Smooth muscle cell (in vitro differentiated cells): ENCODE results near the gene ECHS1. TPM values are rescaled to one million over a fixed set of nuclear protein-coding genes. Genes with fewer than 3 reads are reported as not detected.
A peak's percentile ranks its signal among the peaks of the same experiment; 100 is the strongest.

ENCODE experiments used
- DNase-seq: peaks from one replicate; lab custom pipeline; 2025; ENCODE audit not compliant: unreplicated experiment; lab: John Stamatoyannopoulos, UW
- H2AFZ ChIP-seq: fragments of 200-600 bp; sonication (generic); 2 replicates; pipeline ENCODE4 v1.6.0; 2016; ENCODE audit warnings: antibody characterized with exemption, low read depth, mild to moderate bottlenecking
- H3F3A ChIP-seq: fragments of 200-600 bp; sonication (generic); 2 replicates; pipeline ENCODE4 v1.6.0; 2017; ENCODE audit warnings: antibody characterized with exemption, low read depth
- H3K27ac ChIP-seq: fragments of 200-600 bp; sonication (generic); 2 replicates; pipeline ENCODE4 v1.5.1; 2016; ENCODE audit warnings: low read depth, mild to moderate bottlenecking
- H3K27me3 ChIP-seq: fragments of 200-600 bp; sonication (generic); 2 replicates; pipeline ENCODE4 v1.6.1; 2016; ENCODE audit warnings: low read depth, mild to moderate bottlenecking
- H3K36me3 ChIP-seq: fragments of 200-600 bp; sonication (generic); 2 replicates; pipeline ENCODE4 v1.5.1; 2016; ENCODE audit warnings: low read depth
- H3K4me1 ChIP-seq: fragments of 200-600 bp; sonication (generic); 2 replicates; pipeline ENCODE4 v1.5.1; 2016; ENCODE audit warnings: low read depth
- H3K4me2 ChIP-seq: fragments of 200-600 bp; sonication (generic); 2 replicates; pipeline ENCODE4 v1.6.0; 2016; ENCODE audit warnings: mild to moderate bottlenecking
- H3K4me3 ChIP-seq: fragments of 200-600 bp; sonication (generic); 2 replicates; pipeline ENCODE4 v1.5.1; 2016; ENCODE audit warnings: mild to moderate bottlenecking
- H3K79me2 ChIP-seq: fragments of 200-600 bp; sonication (generic); 2 replicates; pipeline ENCODE4 v1.6.0; 2016; ENCODE audit warnings: low read depth, mild to moderate bottlenecking
- H3K9ac ChIP-seq: fragments of 200-600 bp; sonication (generic); 2 replicates; pipeline ENCODE4 v1.6.0; 2016; ENCODE audit warnings: low read depth
- H3K9me3 ChIP-seq: fragments of 200-600 bp; sonication (generic); replicated peaks from 2 replicates; pipeline ENCODE4 v1.5.1; 2016; ENCODE audit warnings: low read depth
- H4K20me1 ChIP-seq: fragments of 200-600 bp; sonication (generic); 2 replicates; pipeline ENCODE4 v1.6.0; 2016; ENCODE audit warnings: low read depth
- CTCF ChIP-seq: fragments of 200-600 bp; sonication (generic); IDR thresholded peaks from 2 replicates; pipeline ENCODE4 v1.5.1; 2017; ENCODE audit warnings: borderline replicate concordance, mild to moderate bottlenecking, antibody characterized with exemption; ENCODE audit not compliant: insufficient read depth, poor library complexity, severe bottlenecking
- WGBS: methylation state at CpG from one replicate; pipeline ENCODE4 v1.1.7; 2016; ENCODE audit warnings: low lambda C conversion rate; 5-methylcytosine and 5-hydroxymethylcytosine counted together
- polyA plus RNA-seq: library from polyadenylated mRNA; unstranded; fragments of >200 nt; fragmentation: Nextera tagmentation; extraction: Ambion mirVana; gene quantifications from 2 replicates; pipeline ENCODE4 v1.2.1, GENCODE V29; 2016
- total RNA-seq: library from RNA; depleted of rRNA; stranded (reverse); fragments of >200 nt; gene quantifications from 2 replicates; pipeline ENCODE4 v1.2.3, GENCODE V29; 2014

ECHS1 gene
- total and polyA plus RNA-seq, 2 experiments from 2014 or later = 63.8 to 112 TPM

- no peak for DNase-seq
- Histone ChIP-seq H3K4me2 (no peak overlapping the region), H3F3A (no peaks in the 10 kb centered on the region), H3K36me3 (no peaks in the 10 kb centered on the region), H3K79me2 (no peaks in the 10 kb centered on the region), H2AFZ (no peak overlapping the region), H3K27ac (no peak overlapping the region), H3K4me3 (no peak overlapping the region), H3K27me3 (no peaks in the 10 kb centered on the region), H3K9me3 (no peaks in the 10 kb centered on the region), H3K9ac (no peak overlapping the region), H4K20me1 (peaks cover 19% of the 10 kb centered on the region), H3K4me1 (no peaks in the 10 kb centered on the region)
- TF ChIP-seq CTCF = no peak
- 97% methylated on average over 29 of the region's 41 CpGs for WGBS
These were observed 14.8 kb downstream of the ECHS1 start for GRCh38 chr10:133358162-133358924.

- H3K79me2 ChIP-seq = no peaks in the 10 kb centered on the region
- H4K20me1 ChIP-seq = peaks cover 19% of the 10 kb centered on the region
- peak within 1 kb of the TSS; percentile 89 for H2AFZ ChIP-seq
- DNase-seq = peak; percentile 37
- TF ChIP-seq CTCF = no peak
- no peaks in the 10 kb centered on the region for H3K36me3 ChIP-seq
- H3K4me2 ChIP-seq = peak within 1 kb of the TSS; percentile 90
- no peaks in the 10 kb centered on the region for H3K27me3 ChIP-seq
- under 1% methylated on average over 32 of the region's 83 CpGs for WGBS
- H3K4me3 ChIP-seq = peak within 1 kb of the TSS; percentile 61
- H3F3A ChIP-seq = no peaks in the 10 kb centered on the region
- H3K27ac ChIP-seq = no peak within 1 kb of the TSS
- no peaks in the 10 kb centered on the region for H3K4me1 ChIP-seq
- peak within 1 kb of the TSS; percentile 78 for H3K9ac ChIP-seq
- H3K9me3 ChIP-seq = no peaks in the 10 kb centered on the region
These were observed 15.6 kb downstream of the ECHS1 start, which contains the start of gene FUOM for GRCh38 chr10:133357285-133358161. Gene FUOM (minus strand): TSS chr10:133358019. CDS start chr10:133358007, 12 bp downstream.

- no peaks in the 10 kb centered on the region for H3K4me1 ChIP-seq
- no peaks in the 10 kb centered on the region for H3F3A ChIP-seq
- peak overlapping the region; percentile 61 for H3K4me3 ChIP-seq
- no peaks in the 10 kb centered on the region for H3K27me3 ChIP-seq
- H4K20me1 ChIP-seq = peaks cover 19% of the 10 kb centered on the region
- no peaks in the 10 kb centered on the region for H3K9me3 ChIP-seq
- H3K36me3 ChIP-seq = no peaks in the 10 kb centered on the region
- peak overlapping the region; percentile 89 for H2AFZ ChIP-seq
- H3K27ac ChIP-seq = no peak overlapping the region
- H3K4me2 ChIP-seq = peak overlapping the region; percentile 90
- 43% methylated on average over 20 of the region's 27 CpGs for WGBS
- no peak for TF ChIP-seq CTCF
- H3K9ac ChIP-seq = peak overlapping the region; percentile 78
- DNase-seq = no peak
- H3K79me2 ChIP-seq = no peaks in the 10 kb centered on the region
These were observed 16.4 kb downstream of the ECHS1 start for GRCh38 chr10:133356549-133357284.
